Right lobe of liver (tissue), 6 donors: ENCODE data around the gene ACCSL. TPM values are rescaled to one million over a fixed set of nuclear protein-coding genes. Genes with fewer than 3 reads are reported as not detected.

Experiments
- ATAC-seq, 4 donors: fragments of 200-7000 bp; cut with Tn5 transposase; one replicate each; pipeline ENCODE4 v1.9.1; 2020; ENCODE audit warnings: mild to moderate bottlenecking in 4 of 4, moderate library complexity in 4 of 4
- DNase-seq, 3 donors: peaks; one replicate each; pipeline ENCODE4 v3.0.0-alpha.2; 2020
- H3K27ac ChIP-seq, 3 donors: fragments of 200-600 bp; one replicate each; pipeline ENCODE4 v1.8.0; 2022
- H3K27me3 ChIP-seq, 2 donors: fragments of 200-600 bp; one replicate each; pipeline ENCODE4 v1.8.0; 2022
- H3K36me3 ChIP-seq, 4 donors: fragments of 200-600 bp; sonication (generic) in 1 of 4; one replicate each; pipeline versions ENCODE4 v1.5.1 to v1.8.0; 2017 to 2022; ENCODE audit warnings: control low read depth in 1 of 4
- H3K4me1 ChIP-seq, 4 donors: fragments of 200-600 bp; sonication (generic) in 1 of 4; one replicate each; pipeline versions ENCODE4 v1.5.1 to v1.8.0; 2017 to 2022; ENCODE audit warnings: control low read depth in 1 of 4
- H3K4me3 ChIP-seq, 3 donors: fragments of 200-600 bp; one replicate each; pipeline ENCODE4 v1.8.0; 2022
- H3K9me3 ChIP-seq, 4 donors: fragments of 200-600 bp; sonication (generic) in 1 of 4; one replicate each; pipeline versions ENCODE4 v1.5.1 to v1.8.0; 2017 to 2022; ENCODE audit warnings: control low read depth in 1 of 4
- POLR2A ChIP-seq: fragments of 450-650 bp; IDR thresholded peaks from one replicate; pipeline ENCODE4 v1.6.1; 2017; ENCODE audit warnings: antibody characterized with exemption, mild to moderate bottlenecking
- WGBS: methylation state at CpG from one replicate; pipeline ENCODE4 v1.1.6; 2018; ENCODE audit warnings: low coverage, low lambda C conversion rate; ENCODE audit not compliant: insufficient coverage; ENCODE audit errors: missing lambda C conversion rate; 5-methylcytosine and 5-hydroxymethylcytosine counted together
- intact Hi-C, 2 donors: fragments of 100-400 bp; cut with DNase I; formaldehyde crosslinking; loops; one replicate each; pipeline versions ENCODE4 v1.11.2 to v1.14.1; 2022
- total RNA-seq, 6 experiments: library from RNA; depleted of rRNA in 2 of 6; stranded (reverse); fragments of >200 nt in 2 of 6; fragmentation: NEBNext Ultra II Directional in 3 of 6; extraction: Animal tissue kit (Norgen Biotek cat#: 25700) in 3 of 6; gene quantifications; one replicate each; pipeline versions ENCODE4 v1.1.0 to v1.2.4, GENCODE V29; 2016 to 2023
- TF ChIP-seq, protein P1 (sequence below), 4 donors: fragments of 200-600 bp in 3 of 4; fragments of 450-650 bp in 1 of 4; IDR thresholded peaks; one replicate each; pipeline versions ENCODE4 v1.5.1 to v1.8.0; 2016 to 2022; ENCODE audit warnings: antibody characterized with exemption in 4 of 4, mild to moderate bottlenecking in 2 of 4
- donor health status: DM: no; HTN: yes; CAD: no.
- donor health status: DM: no; HTN: no; CAD: no.
- donor health status: DM: no; HTN: no; CAD: no.
- donor health status: DM: no; HTN: yes; CAD: no.
- donor health status: DM: no; HTN: yes; CAD: no.

Gene ACCSL
- total RNA-seq, 6 experiments from 2014 or later: not detected

DNA sequence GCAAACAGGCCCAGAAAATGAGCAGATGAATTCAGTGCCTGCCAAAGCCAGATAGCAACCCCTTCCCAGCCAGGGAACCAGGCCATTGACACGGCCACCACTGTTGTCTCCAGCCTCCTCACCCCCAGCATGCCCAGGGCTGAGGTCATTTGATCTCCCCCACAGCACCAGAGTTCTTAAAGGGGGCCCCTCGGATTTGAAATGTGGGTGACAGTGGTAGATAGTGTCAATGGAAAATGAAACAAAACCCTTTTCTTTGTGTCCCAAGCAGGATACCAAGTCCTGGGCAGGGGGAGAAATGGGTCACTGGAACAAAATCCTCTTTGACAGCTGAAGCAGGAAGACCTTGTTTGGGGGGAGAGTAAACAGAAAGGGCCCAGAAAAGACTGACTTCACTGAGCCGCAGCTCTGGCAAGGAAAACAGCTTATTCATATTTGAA is 14.3 kb upstream of the ACCSL start:
- H3K4me1 ChIP-seq: peaks cover 0 to 8% (median 3%) of the 10 kb centered on the region in 4 donors
- H3K4me3 ChIP-seq: no peak overlapping the region
- no peak for DNase-seq
- peak overlapping the region in 1 of 3 donors; percentile 43 for H3K27ac ChIP-seq
- no peaks in the 10 kb centered on the region for H3K27me3 ChIP-seq
- H3K36me3 ChIP-seq: no peaks in the 10 kb centered on the region
- TF ChIP-seq, protein P1, sequence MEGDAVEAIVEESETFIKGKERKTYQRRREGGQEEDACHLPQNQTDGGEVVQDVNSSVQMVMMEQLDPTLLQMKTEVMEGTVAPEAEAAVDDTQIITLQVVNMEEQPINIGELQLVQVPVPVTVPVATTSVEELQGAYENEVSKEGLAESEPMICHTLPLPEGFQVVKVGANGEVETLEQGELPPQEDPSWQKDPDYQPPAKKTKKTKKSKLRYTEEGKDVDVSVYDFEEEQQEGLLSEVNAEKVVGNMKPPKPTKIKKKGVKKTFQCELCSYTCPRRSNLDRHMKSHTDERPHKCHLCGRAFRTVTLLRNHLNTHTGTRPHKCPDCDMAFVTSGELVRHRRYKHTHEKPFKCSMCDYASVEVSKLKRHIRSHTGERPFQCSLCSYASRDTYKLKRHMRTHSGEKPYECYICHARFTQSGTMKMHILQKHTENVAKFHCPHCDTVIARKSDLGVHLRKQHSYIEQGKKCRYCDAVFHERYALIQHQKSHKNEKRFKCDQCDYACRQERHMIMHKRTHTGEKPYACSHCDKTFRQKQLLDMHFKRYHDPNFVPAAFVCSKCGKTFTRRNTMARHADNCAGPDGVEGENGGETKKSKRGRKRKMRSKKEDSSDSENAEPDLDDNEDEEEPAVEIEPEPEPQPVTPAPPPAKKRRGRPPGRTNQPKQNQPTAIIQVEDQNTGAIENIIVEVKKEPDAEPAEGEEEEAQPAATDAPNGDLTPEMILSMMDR (IDR thresholded peaks at IDR 0.05): no peak
- TF ChIP-seq POLR2A: no peak
- no peak for ATAC-seq
- 39% methylated on average over 3 of the region's 3 CpGs for WGBS
- H3K9me3 ChIP-seq: no peaks in the 10 kb centered on the region
- intact Hi-C loops: loop anchor here in 1 of 2 donors (10.0 kb wide), 1 partner anchor 139 kb away; no protein-coding TSS in a partner anchor

DNA sequence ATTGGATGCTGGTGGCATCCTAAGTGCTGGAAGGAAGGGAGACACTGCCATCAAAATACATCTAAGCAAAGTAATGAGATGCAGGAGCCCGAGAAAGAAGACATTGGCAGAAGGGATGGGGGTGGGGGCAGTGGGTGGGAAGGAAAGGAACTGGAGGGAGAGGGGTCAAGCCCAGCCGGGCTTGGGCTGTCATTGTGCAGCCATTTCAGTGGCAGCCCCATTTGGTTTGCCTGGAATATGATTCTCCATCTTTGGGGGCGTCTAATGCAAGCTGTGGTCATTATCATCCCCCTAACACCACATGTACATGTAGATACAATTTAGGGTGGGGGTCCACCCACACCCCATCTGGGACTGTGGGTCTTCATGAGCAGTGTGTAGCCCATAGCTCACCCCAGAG is 13.9 kb upstream of the ACCSL start:
- no peak overlapping the region for H3K4me3 ChIP-seq
- intact Hi-C loops: loop anchor here in 1 of 2 donors (10.0 kb wide), 1 partner anchor 139 kb away; no protein-coding TSS in a partner anchor
- no peaks in the 10 kb centered on the region for H3K36me3 ChIP-seq
- 16% methylated on average over 2 of the region's 3 CpGs for WGBS
- no peaks in the 10 kb centered on the region for H3K9me3 ChIP-seq
- H3K27me3 ChIP-seq: no peaks in the 10 kb centered on the region
- H3K27ac ChIP-seq: no peak overlapping the region
- peaks cover 0 to 8% (median 3%) of the 10 kb centered on the region in 4 donors for H3K4me1 ChIP-seq
- DNase-seq: no peak
- TF ChIP-seq, protein P1 (IDR thresholded peaks at IDR 0.05): no peak
- TF ChIP-seq POLR2A: no peak
- ATAC-seq: no peak

DNA sequence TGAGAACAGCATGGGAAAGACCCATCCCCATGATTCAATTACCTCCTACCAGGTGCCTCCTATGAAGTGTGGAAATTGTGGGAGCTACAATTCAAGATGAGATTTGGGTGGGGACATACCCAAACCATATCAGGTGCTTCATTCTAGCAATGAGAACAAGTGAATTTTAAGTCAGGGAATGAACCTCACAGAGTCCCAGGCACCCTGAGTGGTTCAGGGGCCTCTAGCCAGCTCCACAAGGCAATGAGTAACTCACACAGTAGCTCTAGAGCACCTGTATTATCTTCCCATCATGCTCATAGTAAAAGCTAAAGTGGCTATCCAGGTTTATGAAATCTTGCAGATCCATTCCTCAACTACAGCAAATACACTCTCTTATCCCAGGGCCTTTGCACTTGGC is 13.1 kb upstream of the ACCSL start:
- Histone ChIP-seq H3K9me3 (no peaks in the 10 kb centered on the region), H3K36me3 (no peaks in the 10 kb centered on the region), H3K4me1 (peaks cover 0 to 8% (median 3%) of the 10 kb centered on the region in 4 donors), H3K4me3 (no peak overlapping the region), H3K27ac (no peak overlapping the region), H3K27me3 (no peaks in the 10 kb centered on the region)
- DNase-seq (no peak), ATAC-seq (no peak)
- TF ChIP-seq, protein P1 (IDR thresholded peaks at IDR 0.05): no peak
- no peak for TF ChIP-seq POLR2A
- intact Hi-C loops: loop anchor here (5.0 to 10.0 kb wide), 2 partner anchors 140 to 142 kb away; no protein-coding TSS in a partner anchor

DNA sequence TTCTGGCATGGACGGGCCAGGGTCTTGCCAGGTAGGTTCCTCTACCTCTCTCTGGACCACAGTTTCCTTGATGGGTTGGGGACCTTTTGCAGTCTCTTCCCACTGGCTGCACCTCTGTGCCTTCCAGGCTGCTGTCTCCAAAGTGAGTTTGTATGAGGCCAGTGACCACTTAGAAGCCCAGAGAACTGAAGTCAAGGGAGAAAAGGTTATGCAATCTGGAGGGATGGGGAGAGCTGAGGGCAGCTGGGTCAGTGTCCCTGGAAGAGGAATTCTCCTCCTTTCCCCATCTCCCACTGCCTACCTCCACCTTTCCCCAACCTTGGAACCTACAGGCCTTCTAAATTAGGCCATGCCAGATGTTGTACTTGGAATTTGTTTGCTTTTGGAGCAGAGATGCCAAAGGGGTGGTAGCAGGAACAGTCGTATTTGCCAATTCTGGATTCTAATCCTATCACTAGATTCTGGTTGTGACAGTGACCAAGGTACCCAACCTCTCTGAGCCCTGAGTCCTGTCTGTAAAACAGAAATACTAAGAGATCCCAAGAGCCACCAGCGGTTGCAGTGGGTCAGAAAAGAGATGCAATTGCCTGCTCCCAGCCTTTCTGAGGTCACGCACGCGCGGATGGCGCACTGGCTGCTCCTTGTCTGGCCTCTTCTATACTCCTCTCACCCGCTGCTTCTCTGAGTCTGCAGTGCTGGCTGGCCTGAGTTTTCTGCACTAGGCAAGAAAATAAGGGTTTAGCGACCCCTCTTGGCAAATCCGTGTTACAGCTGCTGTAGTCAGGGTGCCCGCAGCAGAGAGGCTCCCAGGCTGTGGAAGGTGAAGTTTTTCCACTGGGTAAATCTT is 10.7 kb upstream of the ACCSL start:
- ATAC-seq (peak; percentile 91 to 97 (median 94)), DNase-seq (peak; percentile 66 to 73 (median 67))
- H3K27ac ChIP-seq: no peak overlapping the region
- TF ChIP-seq, protein P1 (IDR thresholded peaks at IDR 0.05): peak; percentile 63 to 79 (median 73)
- TF ChIP-seq POLR2A: no peak
- peaks cover 0 to 8% (median 3%) of the 10 kb centered on the region in 4 donors for H3K4me1 ChIP-seq
- 28% methylated on average over 10 of the region's 12 CpGs for WGBS
- no peaks in the 10 kb centered on the region for H3K36me3 ChIP-seq
- intact Hi-C loops: loop anchor here (5.0 to 10.0 kb wide), 2 partner anchors 142 to 145 kb away; no protein-coding TSS in a partner anchor
- no peak overlapping the region for H3K4me3 ChIP-seq
- no peaks in the 10 kb centered on the region for H3K27me3 ChIP-seq
- H3K9me3 ChIP-seq: no peaks in the 10 kb centered on the region
